H54 (cell line): ENCODE measurements around the gene CNTN5.
A peak's percentile ranks its signal among the peaks of the same experiment; 100 is the strongest.

Experiments
- DNase-seq: peaks from one replicate; pipeline ENCODE4 v3.0.0; 2011; ENCODE audit warnings: low spot score, mixed read lengths; ENCODE audit not compliant: insufficient read length
- FAIRE-seq: peaks from 3 replicates; lab custom pipeline; 2011; peaks lifted over from hg19 to GRCh38; lab: Jason Lieb, UNC
- POLR2A ChIP-seq: IDR thresholded peaks from 2 replicates; pipeline ENCODE4 v1.6.1; 2011; ENCODE audit warnings: low read depth, mild to moderate bottlenecking, low read length

The CNTN5 gene

DNA sequence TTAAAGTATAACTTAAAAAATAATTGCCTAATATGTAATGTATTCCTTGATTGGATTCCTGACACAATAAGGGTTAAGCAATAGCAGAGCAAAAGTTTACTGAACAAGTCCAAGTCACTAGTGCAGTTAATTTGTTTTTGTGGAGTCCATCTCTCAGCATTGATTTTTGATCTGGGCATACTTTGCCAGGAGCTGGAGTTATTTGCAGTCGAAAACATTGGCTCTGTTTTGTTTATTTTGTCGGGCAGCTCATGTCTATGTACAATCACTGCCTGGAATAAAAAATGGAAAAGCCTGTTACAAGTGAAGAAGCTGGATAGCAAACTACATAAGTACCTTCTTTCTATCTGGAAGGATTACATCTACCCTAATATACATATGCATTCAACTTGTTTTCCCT, 625.2 kb downstream of the CNTN5 start:
- no peak for TF ChIP-seq POLR2A
- FAIRE-seq (no peak), DNase-seq (no peak)

- DNase-seq: no peak
- TF ChIP-seq POLR2A: no peak
- FAIRE-seq: no peak
These were observed 649.4 kb downstream of the CNTN5 start for GRCh38 chr11:99670067-99670676.

- TF ChIP-seq POLR2A: no peak
- DNase-seq: no peak
- no peak for FAIRE-seq
These were observed 651.2 kb downstream of the CNTN5 start for GRCh38 chr11:99671808-99672409.

GRCh38 chr11:99676292-99676691, 655.5 kb downstream of the CNTN5 start:
- FAIRE-seq (no peak), DNase-seq (no peak)
- no peak for TF ChIP-seq POLR2A

DNA sequence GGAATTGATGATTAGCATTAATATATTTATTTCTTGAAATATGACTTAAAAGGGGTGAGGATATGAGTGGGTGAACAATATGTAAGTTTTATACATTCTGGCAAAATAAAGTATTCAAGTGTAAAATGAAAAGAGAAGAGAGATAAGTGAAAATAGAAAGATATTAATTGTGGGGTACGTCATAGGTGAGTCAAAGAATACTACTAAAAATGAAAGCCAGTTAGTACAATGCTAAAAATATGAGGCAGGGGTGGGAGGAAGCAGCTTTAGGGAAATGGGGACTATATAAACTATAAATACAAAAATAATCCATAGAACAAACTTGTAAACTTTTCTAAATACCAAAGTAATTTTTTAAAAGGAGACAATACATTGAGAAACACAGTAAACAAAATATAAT, 661.4 kb downstream of the CNTN5 start:
- FAIRE-seq (no peak), DNase-seq (no peak)
- no peak for TF ChIP-seq POLR2A

GRCh38 chr11:99682646-99683045, 661.9 kb downstream of the CNTN5 start:
- DNase-seq (no peak), FAIRE-seq (no peak)
- TF ChIP-seq POLR2A: no peak

DNA sequence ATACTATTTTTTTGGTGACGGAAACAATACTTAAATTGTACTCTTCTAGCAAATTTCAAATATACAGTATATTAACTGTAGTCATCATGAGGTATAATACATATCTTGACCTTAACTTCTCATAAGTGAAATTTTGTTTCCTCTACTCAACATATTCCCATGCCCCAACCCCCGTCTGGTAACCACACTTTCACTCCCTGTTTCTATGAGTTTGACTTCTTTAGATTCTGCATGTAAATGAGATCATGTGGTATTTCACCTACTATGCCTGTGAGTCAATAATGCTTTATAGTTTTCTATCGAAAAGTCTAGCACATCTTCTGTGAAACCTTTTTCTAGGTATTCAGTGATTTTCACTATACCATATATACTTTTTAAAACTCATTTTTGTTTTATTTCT, 663.2 kb downstream of the CNTN5 start:
- no peak for FAIRE-seq
- TF ChIP-seq POLR2A: no peak
- no peak for DNase-seq

- FAIRE-seq (no peak), DNase-seq (no peak)
- TF ChIP-seq POLR2A: no peak
These were observed 666.1 kb downstream of the CNTN5 start for GRCh38 chr11:99686838-99687237.

DNA sequence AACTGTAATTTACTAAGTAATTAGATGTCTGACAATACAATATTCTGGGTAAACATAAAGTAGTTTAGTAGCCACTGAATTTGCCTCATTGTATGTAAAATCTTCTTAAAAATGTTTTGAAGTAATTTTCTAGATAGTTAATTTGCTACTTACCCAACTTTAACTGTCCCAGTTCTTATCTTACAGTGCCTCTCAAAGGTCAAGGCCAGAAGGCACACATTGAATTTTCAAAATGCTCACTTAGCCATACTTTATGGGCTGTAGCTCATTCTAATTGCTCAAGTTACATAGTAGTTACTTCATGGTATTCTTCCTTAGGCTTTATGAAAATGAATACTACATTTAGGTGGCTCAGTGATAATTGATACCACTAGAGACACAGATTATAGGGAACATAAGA, 666.6 kb downstream of the CNTN5 start:
- no peak for FAIRE-seq
- TF ChIP-seq POLR2A: no peak
- DNase-seq: no peak

- DNase-seq (peak; percentile 1), FAIRE-seq (peak; percentile 52)
These were observed 673.3 kb downstream of the CNTN5 start for GRCh38 chr11:99693941-99694492.

DNA sequence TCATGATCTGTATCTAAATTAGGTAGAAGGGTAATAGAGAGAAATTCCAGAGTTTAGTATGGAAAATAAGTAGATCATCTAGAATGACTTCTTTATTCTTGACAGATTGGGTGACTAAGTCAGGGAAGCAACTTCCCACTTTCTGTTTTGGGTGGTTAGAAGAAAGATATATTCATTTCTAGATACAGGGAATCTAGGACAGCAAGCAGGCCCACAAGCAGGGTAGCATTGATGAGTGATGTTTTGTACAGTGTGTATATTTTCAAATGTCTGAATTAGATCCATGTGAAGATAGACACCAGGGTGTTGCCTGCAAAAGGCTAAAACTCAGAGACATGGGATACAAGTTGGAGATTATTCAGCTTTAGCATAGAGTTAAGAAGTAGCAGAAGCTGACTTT, 674.4 kb downstream of the CNTN5 start:
- no peak for TF ChIP-seq POLR2A
- DNase-seq (no peak), FAIRE-seq (no peak)

More at GRCh38 chr11:99693941-99694492, 673.3 kb downstream of the CNTN5 start:
- no peak for TF ChIP-seq POLR2A

GRCh38 chr11:99706848-99707247, 686.1 kb downstream of the CNTN5 start:
- TF ChIP-seq POLR2A: no peak
- FAIRE-seq (no peak), DNase-seq (no peak)

DNA sequence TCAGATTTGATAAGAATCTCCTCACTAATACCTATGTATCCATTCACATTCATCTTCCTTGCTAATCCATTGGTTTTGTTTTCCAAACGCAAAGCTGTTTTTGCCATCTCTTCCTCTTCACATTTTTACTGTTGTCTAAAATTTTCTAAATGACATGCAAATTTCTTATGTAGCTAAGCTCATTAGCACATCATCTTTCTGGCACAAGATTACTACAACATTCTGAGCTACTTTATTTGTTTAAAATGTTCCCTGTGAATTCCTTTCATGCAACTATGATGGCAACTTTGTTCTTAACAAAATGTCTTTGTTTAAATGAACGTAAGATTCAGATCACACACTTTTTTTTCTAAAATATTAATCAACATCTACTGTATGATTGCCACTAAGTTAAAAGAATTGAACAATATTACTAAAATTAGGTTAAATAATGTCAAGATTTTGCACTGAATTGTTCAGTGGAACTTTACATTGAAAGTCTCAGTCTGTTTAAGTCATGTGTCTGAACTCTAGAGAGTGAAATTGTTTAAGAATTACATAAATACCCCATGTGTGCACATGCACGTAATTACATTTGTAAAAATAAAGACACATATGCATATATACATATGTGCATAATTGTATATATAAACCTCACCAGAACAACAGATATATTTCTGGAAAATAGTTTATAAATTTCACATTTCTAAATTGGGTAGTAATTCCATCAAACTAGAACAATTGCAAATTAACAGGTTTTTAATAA, 688.4 kb downstream of the CNTN5 start:
- DNase-seq (no peak), FAIRE-seq (no peak)

GRCh38 chr11:99716302-99716701, 695.6 kb downstream of the CNTN5 start:
- DNase-seq (no peak), FAIRE-seq (no peak)
- TF ChIP-seq POLR2A: no peak

More for the DNA sequence above, 688.4 kb downstream of the CNTN5 start:
- TF ChIP-seq POLR2A: no peak
